Stimulated activated naive CD4-positive, alpha-beta T cell (primary cell): ENCODE results near the gene PATE4.
"Not testable (repeated sequence)": the region's sequence is repeated elsewhere in the genome, so short reads cannot be mapped to it uniquely, and the experiment has no call there.

Experiments used
- DNase-seq, 6 experiments: peaks; one replicate each; lab custom pipeline; 2025; lab: John Stamatoyannopoulos, UW

Gene PATE4

GRCh38 chr11:125833016-125833415 is at the start of gene PATE4:
Gene PATE4, plus strand, starts transcription at chr11:125833316. Its CDS starts 44 bp downstream, at chr11:125833360.
- DNase-seq, result no peak

GRCh38 chr11:125784678-125785077 is 48.4 kb upstream of the PATE4 start:
- DNase-seq, result peak in 1 of 6 experiments; percentile 20

GRCh38 chr11:125787827-125788226 is 45.3 kb upstream of the PATE4 start, which contains the start of gene PATE3:
Gene PATE3, plus strand, starts transcription at chr11:125788127. Its CDS starts 25 bp downstream, at chr11:125788152.
- no peak for DNase-seq

GRCh38 chr11:125790825-125791224 is 42.3 kb upstream of the PATE4 start:
- DNase-seq, result no peak

- DNase-seq, result no peak
Measured at GRCh38 chr11:125797641-125798040, 35.5 kb upstream of the PATE4 start.

GRCh38 chr11:125799808-125800207 is 33.3 kb upstream of the PATE4 start:
- no peak for DNase-seq

GRCh38 chr11:125802387-125802786 is 30.7 kb upstream of the PATE4 start:
- no peak for DNase-seq

GRCh38 chr11:125807909-125808308 is 25.2 kb upstream of the PATE4 start:
- DNase-seq, result no peak

- no peak for DNase-seq
Measured at GRCh38 chr11:125835748-125836147, 2.6 kb downstream of the PATE4 start.

GRCh38 chr11:125842321-125842948 is 9.3 kb downstream of the PATE4 start:
- no peak for DNase-seq

GRCh38 chr11:125846188-125846587 is 13.1 kb downstream of the PATE4 start:
- DNase-seq, result no peak

- DNase-seq, result not testable (repeated sequence)
Measured at GRCh38 chr11:125857670-125858069, 24.6 kb downstream of the PATE4 start.

- not testable (repeated sequence) for DNase-seq
Measured at GRCh38 chr11:125862786-125863185, 29.7 kb downstream of the PATE4 start.

GRCh38 chr11:125865354-125865753 is 32.2 kb downstream of the PATE4 start:
- not testable (repeated sequence) for DNase-seq

- DNase-seq, result peak in 1 of 6 experiments; percentile 2
Measured at GRCh38 chr11:125869521-125869920, 36.4 kb downstream of the PATE4 start.

GRCh38 chr11:125871391-125872137 is 38.4 kb downstream of the PATE4 start:
- peak in 2 of 6 experiments; percentile 4 to 34 for DNase-seq

GRCh38 chr11:125872138-125872491 is 39.0 kb downstream of the PATE4 start:
- DNase-seq, result no peak

GRCh38 chr11:125873881-125874555 is 40.9 kb downstream of the PATE4 start:
- DNase-seq, result no peak

- DNase-seq, result peak in 3 of 6 experiments; percentile 3 to 47 (median 27)
Measured at GRCh38 chr11:125874556-125875124, 41.5 kb downstream of the PATE4 start.

GRCh38 chr11:125881291-125881690 is 48.2 kb downstream of the PATE4 start:
- DNase-seq, result no peak

GRCh38 chr11:125883375-125883774 is 50.3 kb downstream of the PATE4 start:
- no peak for DNase-seq

GRCh38 chr11:125886997-125887372 is 53.9 kb downstream of the PATE4 start:
- peak in 2 of 6 experiments; percentile 49 for DNase-seq
